Naive B cell (primary cell): ENCODE measurements around the gene JMJD8. TPM values are rescaled to one million over a fixed set of nuclear protein-coding genes. Genes with fewer than 3 reads are reported as not detected.

ENCODE experiments used
- ATAC-seq, 2 donors: fragments of 150-1000 bp; cut with Tn5 transposase; 2 replicates each; pipeline ENCODE4 v1.10.0; 2021; ENCODE audit warnings: low read depth in 2 of 2, mild to moderate bottlenecking in 2 of 2, moderate library complexity in 2 of 2
- DNase-seq: peaks from one replicate; pipeline ENCODE4 v3.0.0; 2022
- H3K27ac Mint-ChIP-seq, 6 donors: one replicate each; pipeline ENCODE4 v1.8.0; 2020 to 2022; ENCODE audit warnings: mild to moderate bottlenecking in 6 of 6, mixed read lengths in 6 of 6, moderate library complexity in 5 of 6, inconsistent platforms in 2 of 6
- H3K27me3 Mint-ChIP-seq, 3 donors: one replicate each; pipeline ENCODE4 v1.8.0; 2021 to 2022; ENCODE audit warnings: mixed read lengths in 3 of 3, mild to moderate bottlenecking in 1 of 3
- H3K36me3 Mint-ChIP-seq, 2 donors: one replicate each; pipeline ENCODE4 v1.8.0; 2020 to 2022; ENCODE audit warnings: mixed read lengths in 2 of 2, inconsistent platforms in 1 of 2, mild to moderate bottlenecking in 1 of 2
- H3K4me1 Mint-ChIP-seq, 3 donors: one replicate each; pipeline ENCODE4 v1.8.0; 2020 to 2022; ENCODE audit warnings: mixed read lengths in 3 of 3, inconsistent platforms in 1 of 3, mild to moderate bottlenecking in 1 of 3, moderate library complexity in 1 of 3
- H3K4me3 Mint-ChIP-seq, 8 donors: one replicate each; pipeline ENCODE4 v1.8.0; 2020 to 2022; ENCODE audit warnings: mild to moderate bottlenecking in 8 of 8, mixed read lengths in 8 of 8, moderate library complexity in 8 of 8, inconsistent platforms in 2 of 8
- H3K9me3 Mint-ChIP-seq, 7 donors: one replicate each; pipeline ENCODE4 v1.8.0; 2020 to 2022; ENCODE audit warnings: mixed read lengths in 7 of 7, mild to moderate bottlenecking in 5 of 7, inconsistent platforms in 2 of 7, moderate library complexity in 1 of 7
- polyA plus RNA-seq, 6 donors: library from polyadenylated mRNA; unstranded; fragments of 300-500 nt; fragmentation: Illumina TruSeq; gene quantifications; one replicate each; pipeline ENCODE4 v1.2.3, GENCODE V29; 2021; ENCODE audit warnings: low read depth in 6 of 6

Gene JMJD8
- polyA plus RNA-seq, 6 donors from 2014 or later: 38.1 to 62.6 (median 40.0) TPM

DNA sequence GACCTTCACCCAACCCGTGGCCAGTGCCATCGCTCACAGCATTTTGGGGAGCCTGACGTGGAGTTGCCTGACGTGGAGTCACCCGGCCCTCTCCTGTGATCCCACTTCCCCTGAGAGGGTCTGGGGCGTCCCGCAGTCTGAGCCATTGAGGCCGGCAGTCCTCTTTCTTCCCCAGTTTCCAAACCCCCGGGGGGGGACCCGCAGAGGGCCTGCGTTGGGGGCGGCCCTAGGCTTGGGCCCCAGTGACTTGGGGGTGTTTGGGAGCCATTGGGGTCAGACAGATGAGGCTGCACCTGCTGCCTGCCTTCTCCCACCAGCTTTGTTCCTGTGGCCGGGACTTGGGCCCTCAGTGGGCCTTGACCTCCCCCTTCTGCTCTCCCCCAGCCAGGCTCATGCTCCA is 14.5 kb downstream of the JMJD8 start:
- Mint-ChIP-seq H3K36me3 (no peaks in the 10 kb centered on the region), H3K4me3 (peak overlapping the region; percentile 36 to 90 (median 54)), H3K4me1 (peaks cover 6 to 9% (median 7%) of the 10 kb centered on the region in 3 donors), H3K9me3 (no peaks in the 10 kb centered on the region), H3K27ac (peak overlapping the region in 1 of 6 donors; percentile 59), H3K27me3 (peaks cover 0 to 1% (median 0%) of the 10 kb centered on the region in 3 donors)
- DNase-seq (no peak), ATAC-seq (no peak)

DNA sequence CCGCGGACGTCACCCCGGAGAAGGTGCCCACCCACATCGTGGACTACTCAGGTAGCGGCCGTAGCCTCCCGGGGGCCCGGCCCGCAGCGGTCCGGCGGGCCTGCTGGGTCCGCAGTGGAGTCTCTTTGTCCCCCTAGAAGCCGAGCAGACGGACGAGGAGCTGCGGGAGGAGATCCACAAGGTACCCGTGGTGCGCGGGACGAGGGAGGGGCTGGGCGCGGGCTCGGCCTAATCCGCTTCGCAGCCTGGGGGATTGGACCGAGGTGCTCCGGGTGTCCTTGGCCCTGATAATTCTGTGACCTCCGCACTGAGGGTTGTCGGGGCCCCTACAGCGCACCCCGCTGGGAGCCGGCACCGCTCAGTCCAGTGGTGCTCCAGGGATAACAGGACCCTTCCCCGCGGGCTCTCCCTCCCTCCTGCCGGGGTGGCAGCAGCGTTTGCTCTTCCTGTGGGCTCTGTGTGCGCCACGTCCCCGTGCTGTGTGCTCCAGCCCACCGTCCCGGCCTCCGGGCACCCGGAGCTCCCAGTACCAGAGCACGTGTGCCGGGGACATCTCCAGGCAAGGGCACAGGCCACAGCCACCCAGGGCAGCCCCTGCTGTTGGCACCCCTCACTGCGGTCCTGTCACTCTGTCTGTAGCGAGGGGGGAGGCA is 15.5 kb downstream of the JMJD8 start:
- H3K36me3 Mint-ChIP-seq: no peaks in the 10 kb centered on the region
- DNase-seq: no peak
- H3K27ac Mint-ChIP-seq: peak overlapping the region in 3 of 6 donors; percentile 56 to 79 (median 70)

DNA sequence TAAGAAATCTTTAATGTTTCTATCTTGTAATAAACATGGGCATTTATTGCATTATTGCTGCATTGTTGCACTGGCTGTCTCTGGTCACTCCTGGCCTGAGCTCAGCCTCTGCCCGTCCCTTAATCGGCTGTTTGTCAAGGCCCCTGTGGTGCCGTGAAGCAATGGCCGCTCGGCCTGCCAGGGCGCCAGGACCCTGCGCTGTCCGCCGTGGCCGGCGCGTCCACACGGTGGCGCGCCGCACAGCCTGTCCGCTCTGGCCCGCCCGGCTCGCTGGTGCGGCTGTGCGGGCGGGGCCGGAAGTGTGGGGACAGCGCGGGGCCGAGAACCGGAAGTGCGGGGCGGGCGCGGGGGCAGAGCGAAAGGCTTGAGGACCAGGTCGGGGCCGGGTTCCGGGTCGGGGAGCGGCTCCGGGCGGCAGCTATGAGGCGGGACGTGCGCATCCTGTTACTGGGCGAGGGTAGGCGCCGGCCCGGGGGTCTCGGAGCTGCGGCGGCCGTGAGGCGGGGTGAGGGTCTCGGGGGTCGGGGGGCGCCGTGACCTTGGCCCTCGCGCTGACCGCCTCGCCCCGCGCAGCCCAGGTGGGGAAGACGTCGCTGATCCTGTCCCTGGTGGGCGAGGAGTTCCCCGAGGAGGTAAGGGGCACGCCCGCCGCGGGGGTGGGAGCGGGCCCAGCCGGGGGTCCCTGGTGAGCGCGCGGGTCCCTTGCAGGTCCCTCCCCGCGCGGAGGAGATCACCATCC is 16.2 kb downstream of the JMJD8 start, which contains the start of gene RHOT2:
TSS of gene RHOT2 (plus strand) at position 353 of the 739 bp plus-strand sequence. CDS start at position 421, 68 bp downstream.
- Mint-ChIP-seq H3K9me3 (no peaks in the 10 kb centered on the region), H3K4me1 (peaks cover 6 to 8% (median 7%) of the 10 kb centered on the region in 3 donors), H3K36me3 (no peaks in the 10 kb centered on the region), H3K27me3 (no peaks in the 10 kb centered on the region), H3K4me3 (peak within 1 kb of the TSS; percentile 79 to 92 (median 82)), H3K27ac (peak within 1 kb of the TSS in 5 of 6 donors; percentile 63 to 95 (median 71))
- DNase-seq (peak; percentile 95), ATAC-seq (peak; percentile 96 to 97)

More for the DNA sequence above, 15.5 kb downstream of the JMJD8 start:
- ATAC-seq: peak in 1 of 2 donors; percentile 2
- H3K4me3 Mint-ChIP-seq: peak overlapping the region; percentile 51 to 90 (median 76)
- no peaks in the 10 kb centered on the region for H3K27me3 Mint-ChIP-seq
- H3K9me3 Mint-ChIP-seq: no peaks in the 10 kb centered on the region
- H3K4me1 Mint-ChIP-seq: peaks cover 6 to 8% (median 7%) of the 10 kb centered on the region in 3 donors

DNA sequence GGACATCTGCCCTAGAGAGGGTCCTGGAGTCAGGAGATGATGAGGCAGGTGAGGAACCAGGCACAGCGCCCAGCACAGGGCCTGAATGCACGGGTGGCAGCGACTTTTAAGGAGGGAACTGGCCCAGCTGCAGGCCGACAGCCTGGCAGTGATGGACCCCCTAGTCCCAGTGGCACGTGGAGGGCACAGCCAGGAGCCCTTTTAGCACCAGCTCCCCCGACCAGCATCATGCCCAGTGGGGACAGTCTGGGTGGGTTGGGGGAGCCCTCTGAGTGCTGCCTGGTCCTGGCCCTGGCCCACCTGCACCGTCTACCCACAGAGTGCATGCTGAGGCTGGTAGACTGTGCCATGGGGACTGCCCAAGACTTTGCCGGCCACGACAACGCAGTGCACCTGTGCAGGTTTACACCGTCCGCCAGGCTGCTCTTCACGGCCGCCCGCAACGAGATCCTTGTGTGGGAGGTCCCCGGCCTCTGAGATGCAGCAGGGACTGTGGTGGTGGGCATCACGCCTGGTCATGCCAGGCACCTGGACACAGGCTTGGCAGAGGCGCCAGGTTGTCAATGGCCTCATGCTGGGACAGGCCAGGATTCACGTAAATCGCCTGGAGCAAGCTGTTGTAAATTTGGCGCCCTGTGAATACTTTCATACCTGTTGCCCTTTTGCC is 16.9 kb downstream of the JMJD8 start:
- H3K27ac Mint-ChIP-seq: peak overlapping the region in 4 of 6 donors; percentile 24 to 95 (median 67)
- no peaks in the 10 kb centered on the region for H3K27me3 Mint-ChIP-seq
- H3K4me3 Mint-ChIP-seq: peak overlapping the region; percentile 79 to 92 (median 82)
- DNase-seq: no peak
- H3K9me3 Mint-ChIP-seq: no peaks in the 10 kb centered on the region
- H3K36me3 Mint-ChIP-seq: no peaks in the 10 kb centered on the region
- no peak for ATAC-seq
- H3K4me1 Mint-ChIP-seq: peaks cover 6 to 8% (median 7%) of the 10 kb centered on the region in 3 donors

DNA sequence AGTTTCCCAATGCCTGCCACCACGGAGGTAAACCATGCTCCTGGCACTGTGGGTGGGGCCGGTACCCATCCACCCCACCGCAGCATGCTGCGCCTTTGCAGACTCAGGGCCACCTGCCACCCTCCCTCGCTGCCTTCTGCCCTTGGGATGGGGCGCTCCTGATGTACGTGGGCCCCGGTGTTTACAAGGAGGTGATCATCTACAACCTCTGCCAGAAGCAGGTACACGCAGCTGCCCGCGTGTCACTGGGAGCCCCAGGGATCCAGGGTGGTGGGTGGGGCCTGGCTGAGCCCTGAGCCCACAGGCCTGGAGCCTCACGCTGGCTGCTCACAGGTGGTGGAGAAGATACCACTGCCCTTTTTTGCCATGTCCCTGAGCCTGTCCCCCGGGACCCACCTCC is 17.6 kb downstream of the JMJD8 start:
- H3K4me3 Mint-ChIP-seq: peak overlapping the region in 1 of 8 donors; percentile 18
- no peaks in the 10 kb centered on the region for H3K36me3 Mint-ChIP-seq
- DNase-seq (no peak), ATAC-seq (no peak)
- no peaks in the 10 kb centered on the region for H3K27me3 Mint-ChIP-seq
- H3K9me3 Mint-ChIP-seq: no peaks in the 10 kb centered on the region
- no peak overlapping the region for H3K27ac Mint-ChIP-seq
- peaks cover 7 to 8% (median 8%) of the 10 kb centered on the region in 3 donors for H3K4me1 Mint-ChIP-seq

DNA sequence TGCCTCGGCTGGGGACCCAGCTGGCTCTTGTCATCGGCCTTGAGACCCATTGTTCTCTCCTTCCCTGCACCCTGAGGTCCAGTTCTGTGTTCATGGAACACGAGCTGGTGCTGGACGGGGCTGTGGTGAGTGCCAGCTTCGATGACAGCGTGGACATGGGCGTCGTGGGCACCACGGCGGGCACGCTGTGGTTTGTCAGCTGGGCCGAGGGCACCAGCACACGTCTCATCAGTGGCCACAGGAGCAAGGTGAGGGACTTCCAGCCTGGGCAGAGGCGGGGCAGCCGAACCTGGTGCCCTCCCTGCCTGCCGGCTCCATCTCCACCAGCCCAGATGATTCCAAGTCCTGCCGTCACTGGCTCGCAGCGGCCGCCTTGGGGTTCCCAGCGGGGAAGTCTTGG is 21.5 kb downstream of the JMJD8 start:
- no peaks in the 10 kb centered on the region for H3K36me3 Mint-ChIP-seq
- H3K27ac Mint-ChIP-seq: no peak overlapping the region
- peak overlapping the region in 2 of 8 donors; percentile 19 to 66 for H3K4me3 Mint-ChIP-seq
- ATAC-seq (no peak), DNase-seq (no peak)
- peaks cover 7 to 14% (median 8%) of the 10 kb centered on the region in 3 donors for H3K4me1 Mint-ChIP-seq
- H3K9me3 Mint-ChIP-seq: no peaks in the 10 kb centered on the region
- H3K27me3 Mint-ChIP-seq: no peaks in the 10 kb centered on the region

DNA sequence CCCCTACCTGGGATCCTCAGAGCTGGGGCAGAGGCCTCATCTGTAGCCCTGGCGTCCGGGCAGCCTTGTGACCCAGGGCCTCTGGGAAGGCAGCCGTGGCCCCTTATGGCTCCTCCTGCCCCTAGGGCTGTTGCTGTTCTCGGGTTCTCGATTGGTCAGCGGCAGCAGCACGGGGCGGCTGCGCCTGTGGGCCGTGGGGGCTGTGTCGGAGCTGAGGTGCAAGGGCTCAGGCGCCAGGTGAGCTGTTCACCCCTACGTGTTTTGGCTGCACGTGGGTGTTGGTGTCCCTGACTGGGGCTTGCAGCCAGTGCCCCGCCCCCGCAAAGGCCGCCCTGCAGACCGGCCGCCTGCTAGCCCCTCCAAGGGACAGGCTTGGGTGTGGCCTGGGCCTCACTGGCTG is 22.0 kb downstream of the JMJD8 start:
- no peaks in the 10 kb centered on the region for H3K9me3 Mint-ChIP-seq
- H3K36me3 Mint-ChIP-seq: no peaks in the 10 kb centered on the region
- no peak overlapping the region for H3K27ac Mint-ChIP-seq
- H3K27me3 Mint-ChIP-seq: no peaks in the 10 kb centered on the region
- DNase-seq (no peak), ATAC-seq (no peak)
- H3K4me1 Mint-ChIP-seq: peaks cover 5 to 14% (median 6%) of the 10 kb centered on the region in 3 donors
- peak overlapping the region in 1 of 8 donors; percentile 66 for H3K4me3 Mint-ChIP-seq

DNA sequence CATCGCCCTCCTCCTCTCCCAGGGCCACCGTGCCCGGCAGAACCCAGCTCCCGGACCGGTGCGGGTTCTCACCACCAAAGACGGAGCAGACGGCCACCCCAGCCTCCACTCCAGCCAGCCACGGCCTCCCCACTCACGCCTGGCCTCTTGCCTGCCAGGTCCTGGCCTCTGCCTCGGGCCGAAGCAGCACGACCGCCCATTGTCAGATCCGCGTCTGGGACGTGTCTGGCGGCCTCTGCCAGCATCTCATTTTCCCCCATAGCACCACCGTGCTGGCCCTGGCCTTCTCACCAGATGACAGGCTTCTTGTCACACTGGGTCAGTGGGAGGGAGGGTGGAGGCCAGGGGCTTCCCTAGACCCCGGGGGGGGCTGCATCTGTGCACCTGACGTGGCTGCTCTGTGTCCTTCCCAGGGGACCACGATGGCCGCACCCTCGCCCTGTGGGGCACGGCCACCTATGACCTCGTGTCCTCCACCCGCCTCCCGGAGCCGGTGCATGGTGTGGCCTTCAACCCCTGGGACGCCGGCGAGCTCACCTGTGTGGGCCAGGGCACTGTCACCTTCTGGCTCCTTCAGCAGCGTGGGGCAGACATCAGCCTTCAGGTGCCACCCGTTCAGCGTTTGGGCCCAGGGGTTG is 22.8 kb downstream of the JMJD8 start:
- Mint-ChIP-seq H3K9me3 (no peaks in the 10 kb centered on the region), H3K36me3 (no peaks in the 10 kb centered on the region), H3K27ac (no peak overlapping the region), H3K27me3 (no peaks in the 10 kb centered on the region), H3K4me1 (peaks cover 5 to 14% (median 6%) of the 10 kb centered on the region in 3 donors), H3K4me3 (peak overlapping the region in 6 of 8 donors; percentile 18 to 60 (median 40))
- ATAC-seq (no peak), DNase-seq (no peak)

DNA sequence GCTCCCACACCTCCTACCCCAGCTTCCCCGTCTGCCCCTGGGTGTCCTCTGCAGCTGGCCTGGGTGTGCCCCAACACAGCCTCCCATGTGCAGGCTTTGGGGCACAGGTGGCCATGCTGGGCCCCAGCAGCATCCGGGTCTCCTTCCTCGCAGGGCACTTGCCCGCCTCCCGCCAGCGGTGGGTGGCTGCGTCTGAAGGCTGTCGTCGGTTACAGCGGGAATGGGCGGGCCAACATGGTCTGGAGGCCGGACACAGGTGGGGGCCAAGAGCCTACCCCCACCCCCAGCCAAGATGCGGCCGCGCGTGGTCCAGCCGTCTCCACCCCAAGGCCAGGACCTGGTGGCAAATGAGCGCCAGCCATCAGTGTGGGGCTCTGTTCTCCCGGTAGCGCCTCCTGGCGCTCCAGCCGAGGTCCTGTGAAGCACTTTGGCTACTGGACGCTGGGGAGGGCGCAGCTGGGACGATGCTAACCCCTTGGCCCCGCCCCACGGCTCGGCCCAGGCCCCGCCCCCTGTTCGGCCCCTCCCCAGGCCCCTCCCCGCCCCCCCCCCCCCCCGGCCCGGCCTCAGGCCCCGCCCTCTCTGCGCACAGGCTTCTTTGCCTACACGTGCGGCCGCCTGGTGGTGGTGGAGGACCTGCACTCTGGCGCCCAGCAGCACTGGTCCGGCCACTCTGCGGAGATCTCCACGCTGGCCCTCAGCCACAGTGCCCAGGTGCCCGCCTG is 23.5 kb downstream of the JMJD8 start:
- DNase-seq: peak; percentile 54
- Mint-ChIP-seq H3K4me1 (peaks cover 5 to 14% (median 6%) of the 10 kb centered on the region in 3 donors), H3K36me3 (no peaks in the 10 kb centered on the region), H3K9me3 (no peaks in the 10 kb centered on the region), H3K27me3 (no peaks in the 10 kb centered on the region), H3K4me3 (peak overlapping the region in 6 of 8 donors; percentile 18 to 60 (median 40)), H3K27ac (no peak overlapping the region)
- peak; percentile 78 to 83 for ATAC-seq

DNA sequence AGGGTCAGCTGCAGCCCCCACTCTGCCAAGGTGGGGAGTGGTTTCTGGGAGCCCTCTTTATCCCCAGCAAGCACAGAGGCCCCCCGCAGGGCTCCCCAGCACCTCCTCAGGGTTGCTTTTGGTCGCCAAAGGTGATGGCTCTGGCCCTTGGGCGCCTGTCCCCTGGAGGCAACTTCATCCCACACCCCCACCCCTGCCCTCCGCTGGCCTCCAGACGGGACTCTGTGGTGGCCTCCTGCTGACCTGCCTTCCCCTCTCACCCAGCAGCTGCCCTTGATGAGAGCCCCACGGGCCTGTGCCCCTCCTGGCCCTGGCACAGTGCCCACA is 24.0 kb downstream of the JMJD8 start:
- no peak overlapping the region for H3K4me3 Mint-ChIP-seq
- H3K9me3 Mint-ChIP-seq: no peaks in the 10 kb centered on the region
- no peaks in the 10 kb centered on the region for H3K27me3 Mint-ChIP-seq
- peak overlapping the region in 1 of 6 donors; percentile 30 for H3K27ac Mint-ChIP-seq
- ATAC-seq (no peak), DNase-seq (no peak)
- H3K36me3 Mint-ChIP-seq: no peaks in the 10 kb centered on the region
- H3K4me1 Mint-ChIP-seq: peaks cover 5 to 14% (median 6%) of the 10 kb centered on the region in 3 donors

DNA sequence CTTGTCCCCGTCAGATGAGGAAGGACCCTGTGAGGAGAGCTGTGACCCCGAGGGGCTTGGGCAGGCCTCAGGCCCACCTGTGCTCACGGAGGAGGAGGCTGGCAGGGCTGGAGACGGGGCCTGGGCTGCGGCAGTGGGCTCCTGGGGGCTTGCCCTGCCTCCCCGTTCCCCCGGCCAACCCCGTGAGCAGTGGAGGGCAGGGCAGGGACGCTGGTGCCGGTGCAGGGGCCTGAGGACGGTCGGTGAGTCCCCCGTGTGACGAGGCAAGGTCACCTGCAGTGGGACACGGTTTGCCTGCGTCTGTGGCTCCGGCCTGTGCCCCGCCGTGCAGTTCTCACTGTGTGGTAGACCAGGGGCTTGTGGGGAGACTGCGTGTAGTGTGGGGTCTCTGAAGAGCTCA is 24.5 kb downstream of the JMJD8 start:
- ATAC-seq: no peak
- H3K36me3 Mint-ChIP-seq: no peaks in the 10 kb centered on the region
- H3K27me3 Mint-ChIP-seq: no peaks in the 10 kb centered on the region
- H3K4me1 Mint-ChIP-seq: peaks cover 5 to 14% (median 6%) of the 10 kb centered on the region in 3 donors
- DNase-seq: no peak
- H3K9me3 Mint-ChIP-seq: no peaks in the 10 kb centered on the region
- peak overlapping the region in 1 of 6 donors; percentile 30 for H3K27ac Mint-ChIP-seq
- H3K4me3 Mint-ChIP-seq: no peak overlapping the region

DNA sequence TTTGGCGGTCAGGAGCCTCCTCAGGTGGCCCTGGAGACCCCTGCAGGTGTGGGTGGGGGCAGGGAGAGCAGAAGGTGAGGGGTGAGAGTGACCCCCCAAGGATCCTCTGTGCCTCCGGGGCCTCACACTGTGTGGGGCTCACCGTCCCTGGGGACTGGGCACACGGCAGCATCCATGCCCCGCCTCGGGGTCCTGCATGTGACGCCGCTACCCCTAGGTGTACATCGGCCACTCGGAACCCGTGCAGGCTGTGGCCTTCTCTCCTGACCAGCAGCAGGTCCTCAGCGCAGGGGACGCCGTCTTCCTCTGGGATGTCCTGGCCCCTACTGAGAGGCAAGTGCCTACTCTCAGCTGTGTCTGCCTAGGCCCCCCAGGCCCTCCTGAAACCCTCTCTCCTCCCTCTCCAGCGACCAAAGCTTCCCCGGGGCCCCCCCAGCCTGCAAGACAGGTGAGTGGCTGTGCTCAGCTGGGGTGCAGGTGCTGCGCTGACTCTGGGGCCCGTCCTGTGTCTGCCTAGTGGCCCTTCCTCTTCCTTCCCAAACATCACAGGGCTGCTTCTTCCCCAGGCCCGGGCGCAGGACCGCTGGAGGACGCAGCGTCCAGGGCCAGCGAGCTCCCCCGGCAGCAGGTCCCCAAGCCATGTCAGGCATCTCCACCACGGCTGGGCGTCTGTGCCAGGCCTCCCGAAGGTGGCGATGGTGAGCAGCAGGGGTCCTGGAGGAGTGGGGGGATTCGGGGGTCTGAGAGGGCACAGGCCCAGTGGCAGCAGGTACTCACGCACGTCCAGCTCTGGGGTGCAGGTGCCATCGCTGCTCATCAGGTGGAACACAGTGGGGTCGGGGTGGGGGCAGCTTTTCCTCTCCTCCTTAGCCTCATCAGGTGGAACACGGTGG is 25.2 kb downstream of the JMJD8 start:
- ATAC-seq (no peak), DNase-seq (no peak)
- Mint-ChIP-seq H3K4me3 (peak overlapping the region in 2 of 8 donors; percentile 16 to 42), H3K27me3 (no peaks in the 10 kb centered on the region), H3K9me3 (no peaks in the 10 kb centered on the region), H3K36me3 (no peaks in the 10 kb centered on the region), H3K27ac (peak overlapping the region in 1 of 6 donors; percentile 87), H3K4me1 (peaks cover 5 to 14% (median 6%) of the 10 kb centered on the region in 3 donors)
